Upper lobe of left lung (tissue), 6 donors: ENCODE data around the gene MAN1C1. TPM values are rescaled to one million over a fixed set of nuclear protein-coding genes. Genes with fewer than 3 reads are reported as not detected.

Experiments
- ATAC-seq, 2 donors: fragments of 200-7000 bp; cut with Tn5 transposase; one replicate each; pipeline ENCODE4 v1.9.1; 2022; ENCODE audit warnings: mild to moderate bottlenecking in 2 of 2, moderate library complexity in 2 of 2; ENCODE audit not compliant: low FRiP score in 2 of 2
- DNase-seq, 2 donors: peaks; one replicate each; pipeline ENCODE4 v3.0.0-alpha.2; 2019 to 2020
- H3K27ac ChIP-seq, 4 donors: fragments of 200-600 bp; sonication (generic); one replicate each; pipeline ENCODE4 v1.5.1; 2016 to 2019
- H3K27me3 ChIP-seq, 4 donors: fragments of 200-600 bp; sonication (generic); one replicate each; pipeline ENCODE4 v1.5.1; 2017 to 2019
- H3K36me3 ChIP-seq, 4 donors: fragments of 200-600 bp; sonication (generic); one replicate each; pipeline ENCODE4 v1.5.1; 2016 to 2019
- H3K4me1 ChIP-seq, 4 donors: fragments of 200-600 bp; sonication (generic); one replicate each; pipeline ENCODE4 v1.5.1; 2018 to 2019
- H3K4me3 ChIP-seq, 4 donors: fragments of 200-600 bp; sonication (generic); one replicate each; pipeline ENCODE4 v1.5.1; 2017 to 2019; ENCODE audit warnings: mild to moderate bottlenecking in 2 of 4, moderate library complexity in 1 of 4
- H3K9me3 ChIP-seq, 4 donors: fragments of 200-600 bp; sonication (generic); one replicate each; pipeline ENCODE4 v1.5.1; 2018 to 2019
- EP300 ChIP-seq, 4 donors: sonication (generic); formaldehyde crosslinking; IDR thresholded peaks; one replicate each; pipeline ENCODE4 v1.5.1; 2017; ENCODE audit warnings: antibody characterized with exemption in 4 of 4, control low read depth in 2 of 4
- POLR2A ChIP-seq, 4 donors: fragments of 450-650 bp; IDR thresholded peaks; one replicate each; pipeline ENCODE4 v1.5.1; 2016 to 2017; ENCODE audit warnings: antibody characterized with exemption in 4 of 4, mild to moderate bottlenecking in 2 of 4
- POLR2AphosphoS5 ChIP-seq, 2 donors: sonication (generic); formaldehyde crosslinking; IDR thresholded peaks; one replicate each; pipeline ENCODE4 v1.5.1; 2017; ENCODE audit warnings: antibody characterized with exemption in 2 of 2
- WGBS, 2 donors: methylation state at CpG; one replicate each; pipeline ENCODE4 v1.1.5; 2017 to 2018; 5-methylcytosine and 5-hydroxymethylcytosine counted together
- total RNA-seq, 6 donors: library from RNA; depleted of rRNA in 4 of 6; stranded (reverse); fragments of >200 nt in 4 of 6; gene quantifications; one replicate each; pipeline versions ENCODE4 v1.1.0 to v1.2.1, GENCODE V29; 2016 to 2021
- TF ChIP-seq, protein P1 (sequence below), 6 experiments: fragments of 450-650 bp in 4 of 6; fragments of 200-600 bp in 2 of 6; sonication (generic) in 2 of 6; IDR thresholded peaks; one replicate each; pipeline ENCODE4 v1.5.1; 2016 to 2019; ENCODE audit warnings: antibody characterized with exemption in 6 of 6
- donor health status: DM: no; HTN: no; CAD: no; lungs with moderate emphysema.
- donor health status: DM: no; HTN: yes; CAD: no; lungs with severe emphysema.

The MAN1C1 gene
- total RNA-seq, 6 donors from 2014 or later: 5.3 to 32.5 (median 16.2) TPM

DNA sequence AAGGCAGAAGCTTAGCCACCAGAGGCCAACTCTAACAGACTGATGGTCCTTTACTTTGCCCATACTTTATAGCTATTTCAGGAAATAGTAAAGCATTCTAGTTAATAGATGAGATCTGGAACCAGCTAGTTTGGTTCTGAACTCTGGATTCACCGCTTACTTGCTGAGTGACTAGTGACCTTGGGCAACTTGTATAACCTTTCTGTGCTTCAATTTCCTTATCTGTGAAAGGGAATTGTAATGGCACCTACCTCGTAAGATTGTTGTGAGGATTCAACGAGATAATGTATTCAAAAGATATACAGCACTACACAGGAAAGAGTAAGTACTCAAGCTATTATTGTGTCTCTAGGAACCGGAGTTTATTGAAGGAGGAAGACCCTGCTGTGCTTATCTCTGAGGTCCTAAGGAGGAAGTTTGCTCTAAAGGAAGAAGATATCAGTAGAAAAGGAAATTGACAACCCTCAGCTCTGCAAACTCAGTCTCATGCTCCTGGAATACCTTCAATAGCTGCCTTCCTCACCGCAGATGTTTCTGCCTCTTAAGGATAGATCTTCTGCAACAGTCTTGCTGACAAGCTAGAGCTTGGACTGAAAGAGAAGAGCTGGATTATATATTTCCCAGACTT, 215.1 kb downstream of the MAN1C1 start:
- no peak for DNase-seq
- no peaks in the 10 kb centered on the region for H3K4me1 ChIP-seq
- H3K27me3 ChIP-seq: no peaks in the 10 kb centered on the region
- peak overlapping the region in 2 of 4 donors; percentile 43 to 47 for H3K27ac ChIP-seq
- peaks cover 35 to 76% (median 64%) of the 10 kb centered on the region in 4 donors for H3K36me3 ChIP-seq
- no peak overlapping the region for H3K4me3 ChIP-seq
- no peak for ATAC-seq
- WGBS, 2 donors: 43 to 57% methylated on average over 5 of the region's 5 CpGs
- no peak for TF ChIP-seq POLR2A (IDR thresholded peaks at IDR 0.05)
- TF ChIP-seq, protein P1, sequence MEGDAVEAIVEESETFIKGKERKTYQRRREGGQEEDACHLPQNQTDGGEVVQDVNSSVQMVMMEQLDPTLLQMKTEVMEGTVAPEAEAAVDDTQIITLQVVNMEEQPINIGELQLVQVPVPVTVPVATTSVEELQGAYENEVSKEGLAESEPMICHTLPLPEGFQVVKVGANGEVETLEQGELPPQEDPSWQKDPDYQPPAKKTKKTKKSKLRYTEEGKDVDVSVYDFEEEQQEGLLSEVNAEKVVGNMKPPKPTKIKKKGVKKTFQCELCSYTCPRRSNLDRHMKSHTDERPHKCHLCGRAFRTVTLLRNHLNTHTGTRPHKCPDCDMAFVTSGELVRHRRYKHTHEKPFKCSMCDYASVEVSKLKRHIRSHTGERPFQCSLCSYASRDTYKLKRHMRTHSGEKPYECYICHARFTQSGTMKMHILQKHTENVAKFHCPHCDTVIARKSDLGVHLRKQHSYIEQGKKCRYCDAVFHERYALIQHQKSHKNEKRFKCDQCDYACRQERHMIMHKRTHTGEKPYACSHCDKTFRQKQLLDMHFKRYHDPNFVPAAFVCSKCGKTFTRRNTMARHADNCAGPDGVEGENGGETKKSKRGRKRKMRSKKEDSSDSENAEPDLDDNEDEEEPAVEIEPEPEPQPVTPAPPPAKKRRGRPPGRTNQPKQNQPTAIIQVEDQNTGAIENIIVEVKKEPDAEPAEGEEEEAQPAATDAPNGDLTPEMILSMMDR (IDR thresholded peaks at IDR 0.05): no peak
- no peak for TF ChIP-seq POLR2AphosphoS5 (IDR thresholded peaks at IDR 0.05)
- no peak for TF ChIP-seq EP300 (IDR thresholded peaks at IDR 0.05)
- no peaks in the 10 kb centered on the region for H3K9me3 ChIP-seq

- H3K36me3 ChIP-seq: peaks cover 35 to 68% (median 57%) of the 10 kb centered on the region in 4 donors
- no peaks in the 10 kb centered on the region for H3K27me3 ChIP-seq
- ATAC-seq (no peak), DNase-seq (no peak)
- 74 to 85% methylated on average over 6 of the region's 6 CpGs for WGBS, 2 donors
- H3K27ac ChIP-seq: no peak overlapping the region
- H3K4me1 ChIP-seq: no peaks in the 10 kb centered on the region
- no peak overlapping the region for H3K4me3 ChIP-seq
- no peaks in the 10 kb centered on the region for H3K9me3 ChIP-seq
- TF ChIP-seq POLR2A (IDR thresholded peaks at IDR 0.05) (no peak), POLR2AphosphoS5 (IDR thresholded peaks at IDR 0.05) (no peak), EP300 (IDR thresholded peaks at IDR 0.05) (no peak)
- TF ChIP-seq, protein P1 (IDR thresholded peaks at IDR 0.05): no peak
These were observed 215.9 kb downstream of the MAN1C1 start for GRCh38 chr1:25832336-25833037.

- DNase-seq (no peak), ATAC-seq (no peak)
- no peaks in the 10 kb centered on the region for H3K27me3 ChIP-seq
- 95 to 97% methylated on average over 5 of the region's 5 CpGs for WGBS, 2 donors
- H3K4me3 ChIP-seq: no peak overlapping the region
- no peaks in the 10 kb centered on the region for H3K4me1 ChIP-seq
- H3K27ac ChIP-seq: no peak overlapping the region
- TF ChIP-seq EP300 (IDR thresholded peaks at IDR 0.05) (no peak), POLR2A (IDR thresholded peaks at IDR 0.05) (no peak), POLR2AphosphoS5 (IDR thresholded peaks at IDR 0.05) (no peak)
- TF ChIP-seq, protein P1 (IDR thresholded peaks at IDR 0.05): no peak
- no peaks in the 10 kb centered on the region for H3K9me3 ChIP-seq
- peaks cover 32 to 61% (median 51%) of the 10 kb centered on the region in 4 donors for H3K36me3 ChIP-seq
These were observed 216.6 kb downstream of the MAN1C1 start for GRCh38 chr1:25833158-25833557.

Other genes starting within 250 kb of the MAN1C1 start
- 1 to 10 TPM in 3 of 6 donors, under 1 TPM in 2, not detected in 1; 0.34 to 2.4 (median 2.1) TPM for gene RHCE, start 196.0 kb upstream of the MAN1C1 start, total RNA-seq
- 10 to 100 TPM; 12.6 to 27.2 (median 16.9) TPM for gene MACO1, start 185.9 kb upstream of the MAN1C1 start, total RNA-seq
- gene LDLRAP1, start 73.2 kb upstream of the MAN1C1 start, total RNA-seq: 10 to 100 TPM; 16.7 to 36.1 (median 30.5) TPM
- 10 to 100 TPM; 22.0 to 91.1 (median 60.5) TPM for gene SELENON, start 183.4 kb downstream of the MAN1C1 start, total RNA-seq
- gene MTFR1L, start 203.2 kb downstream of the MAN1C1 start, total RNA-seq: 10 to 100 TPM; 43.2 to 80.7 (median 53.6) TPM
- gene AUNIP, start 242.7 kb downstream of the MAN1C1 start, total RNA-seq: 1 to 10 TPM in 1 of 6 donors, under 1 TPM in 2, not detected in 3; 0.43 to 1.1 (median 0.74) TPM